HepG2 (cell line): Measurements from ENCODE around the gene CHKA. TPM values are rescaled to one million over a fixed set of nuclear protein-coding genes. Genes with fewer than 3 reads are reported as not detected.
A peak's percentile ranks its signal among the peaks of the same experiment; 100 is the strongest.

Experiments
- ATF4 ChIP-seq, 2 experiments: fragments of 450-650 bp in 1 of 2; sonication (generic) in 1 of 2; formaldehyde crosslinking; IDR thresholded peaks; 2 replicates each; pipeline versions ENCODE4 v1.5.0 to v1.8.0; 2020 to 2022; ENCODE audit warnings: mild to moderate bottlenecking in 1 of 2, missing genetic modification reagents in 1 of 2
- ATM ChIP-seq: fragments of 450-650 bp; IDR thresholded peaks from 2 replicates; pipeline ENCODE4 v1.7.1; 2017; ENCODE audit warnings: mild to moderate bottlenecking, borderline replicate concordance
- DZIP1 ChIP-seq: sonication (generic); formaldehyde crosslinking; IDR thresholded peaks from 2 replicates; pipeline ENCODE4 v1.5.0; 2020; ENCODE audit warnings: mild to moderate bottlenecking, missing genetic modification reagents
- EEA1 ChIP-seq: sonication (generic); formaldehyde crosslinking; IDR thresholded peaks from 2 replicates; pipeline ENCODE4 v1.5.1; 2020; ENCODE audit warnings: mild to moderate bottlenecking, missing genetic modification reagents, borderline replicate concordance
- GABPB1 ChIP-seq: IDR thresholded peaks from 2 replicates; pipeline ENCODE4 v1.6.1; 2016; ENCODE audit warnings: mild to moderate bottlenecking, missing genetic modification reagents, moderate library complexity, missing compliant biosample characterization
- GFI1 ChIP-seq: sonication (generic); formaldehyde crosslinking; IDR thresholded peaks from 2 replicates; pipeline ENCODE4 v1.5.0; 2020; ENCODE audit warnings: missing genetic modification reagents, mild to moderate bottlenecking, borderline replicate concordance
- HMG20A ChIP-seq: IDR thresholded peaks from 2 replicates; pipeline ENCODE4 v1.6.1; 2016; ENCODE audit warnings: borderline replicate concordance
- MAFK ChIP-seq, 2 experiments: IDR thresholded peaks in 1 of 2; conservative IDR thresholded peaks in 1 of 2; 2 replicates each; pipeline ENCODE4 v1.6.1; 2011; ENCODE audit warnings: improper control_type of control experiment in 2 of 2, low read length in 2 of 2
- MEIS2 ChIP-seq: sonication (generic); formaldehyde crosslinking; IDR thresholded peaks from 2 replicates; pipeline ENCODE4 v1.9.0; 2021; ENCODE audit warnings: mild to moderate bottlenecking, missing genetic modification reagents
- MLLT10 ChIP-seq: sonication (generic); formaldehyde crosslinking; IDR thresholded peaks from 2 replicates; pipeline ENCODE4 v1.4.0; 2020; ENCODE audit warnings: missing genetic modification reagents
- PITX1 ChIP-seq: sonication (generic); formaldehyde crosslinking; IDR thresholded peaks from 2 replicates; pipeline ENCODE4 v1.5.1; 2020; ENCODE audit warnings: mild to moderate bottlenecking, missing genetic modification reagents
- RBM39 ChIP-seq: fragments of 200-400 bp; formaldehyde crosslinking; IDR thresholded peaks from one replicate; pipeline ENCODE4 v1.6.1; 2018; ENCODE audit warnings: antibody characterized with exemption, mild to moderate bottlenecking, low read depth, low read length; ENCODE audit not compliant: poor library complexity, severe bottlenecking
- RFX5 ChIP-seq: IDR thresholded peaks from 2 replicates; pipeline ENCODE4 v1.6.1; 2011; ENCODE audit warnings: low read depth, low read length, improper control_type of control experiment
- SP1 ChIP-seq, 2 experiments: fragments of 450-650 bp in 1 of 2; sonication (generic) in 1 of 2; formaldehyde crosslinking in 1 of 2; IDR thresholded peaks; 2 replicates each; pipeline versions ENCODE4 v1.4.0 to v1.6.1; 2016 to 2020; ENCODE audit warnings: missing genetic modification reagents in 1 of 2
- SPEN ChIP-seq: sonication (generic); formaldehyde crosslinking; IDR thresholded peaks from 2 replicates; pipeline ENCODE4 v1.5.1; 2020; ENCODE audit warnings: low read depth, mild to moderate bottlenecking, missing genetic modification reagents
- TFE3 ChIP-seq: IDR thresholded peaks from 2 replicates; pipeline ENCODE4 v1.6.1; 2016
- XRCC5 ChIP-seq: fragments of 200-400 bp; formaldehyde crosslinking; optimal IDR thresholded peaks from 2 replicates; pipeline ENCODE3; 2017; ENCODE audit warnings: mild to moderate bottlenecking, low read length
- ZFP90 ChIP-seq: sonication (generic); formaldehyde crosslinking; IDR thresholded peaks from 2 replicates; pipeline ENCODE4 v1.8.0; 2022; ENCODE audit warnings: missing genetic modification reagents, mild to moderate bottlenecking, inconsistent platforms, borderline replicate concordance
- ZNF232 ChIP-seq: sonication (generic); formaldehyde crosslinking; IDR thresholded peaks from 2 replicates; pipeline ENCODE4 v1.4.0; 2020; ENCODE audit warnings: missing genetic modification reagents, borderline replicate concordance
- ZNF468 ChIP-seq: sonication (generic); formaldehyde crosslinking; IDR thresholded peaks from 2 replicates; pipeline ENCODE4 v1.8.0; 2022; ENCODE audit warnings: mild to moderate bottlenecking, moderate library complexity, missing genetic modification reagents
- ZNF768 ChIP-seq: sonication (generic); formaldehyde crosslinking; IDR thresholded peaks from 2 replicates; pipeline ENCODE4 v1.4.0; 2020; ENCODE audit warnings: missing genetic modification reagents
- ZXDC ChIP-seq: sonication (generic); formaldehyde crosslinking; IDR thresholded peaks from 2 replicates; pipeline ENCODE4 v1.5.0; 2020; ENCODE audit warnings: mild to moderate bottlenecking, missing genetic modification reagents
- polyA plus RNA-seq, 8 experiments: library from polyadenylated mRNA; depleted of rRNA in 3 of 8; stranded (reverse) in 7 of 8; unstranded in 1 of 8; fragments of >200 nt; fragmentation: Illumina TruSeq in 4 of 8; extraction: Trizol in 4 of 8; gene quantifications; 2 replicates each; pipeline versions ENCODE4 v1.2.1 to v1.2.3, GENCODE V29; 2011 to 2016; ENCODE audit warnings: low read depth in 4 of 8, missing spikeins in 1 of 8, mixed read lengths in 1 of 8; ENCODE audit not compliant: insufficient read depth in 1 of 8
- total RNA-seq, 5 experiments: library from RNA; depleted of rRNA; stranded (reverse); fragments of >200 nt; fragmentation: Illumina TruSeq; extraction: Trizol; gene quantifications; 2 replicates each; pipeline ENCODE4 v1.2.3, GENCODE V29; 2016; ENCODE audit warnings: low read depth in 1 of 5

Gene CHKA
- total and polyA plus RNA-seq, 2 of the 13 experiments (the other 11 are each of a cell fraction or from before 2014, with no cell fraction given) = 71.6 to 92.7 TPM

- TF ChIP-seq DZIP1 (no peak), EEA1 (CRISPR knock-in tag) (no peak), ZNF232 (CRISPR knock-in tag) (peak; percentile 75; the same call in 1 of the 2 replicates), TFE3 (CRISPR knock-in tag) (peak; percentile 80), SP1 (IDR thresholded peaks at IDR 0.05) (no peak), SP1 (CRISPR knock-in tag; IDR thresholded peaks at IDR 0.05) (peak; percentile 74), GABPB1 (CRISPR knock-in tag) (peak; percentile 74), SPEN (CRISPR knock-in tag) (peak; percentile 97), XRCC5 (peak; percentile 88), ATM (no peak), GFI1 (no peak), MAFK (conservative IDR thresholded peaks at IDR 0.05 in 1 of 2, IDR thresholded peaks at IDR 0.05 in 1 of 2; ENCODE audit: low read length in 2 of 2) (no peak), ZNF768 (CRISPR knock-in tag) (no peak), RBM39 (peak; percentile 69), HMG20A (CRISPR knock-in tag) (peak; percentile 75; the same call in 1 of the 2 replicates), MLLT10 (CRISPR knock-in tag) (no peak), MEIS2 (CRISPR knock-in tag) (peak; percentile 98), ATF4 (CRISPR knock-in tag; IDR thresholded peaks at IDR 0.05) (peak in 1 of 2 experiments; percentile 42; a peak in 1 of 4 replicates), ZXDC (CRISPR knock-in tag) (peak; percentile 83), PITX1 (CRISPR knock-in tag) (peak; percentile 93; the same call in 1 of the 2 replicates), RFX5 (0 out of 2 replicates have a peak, but pooled peaks have one; percentile 28), ZNF468 (CRISPR knock-in tag) (no peak), ZFP90 (CRISPR knock-in tag) (peak; percentile 77)
Measured at GRCh38 chr11:68038226-68038717, 82.9 kb downstream of the CHKA start (continued).
